ENCODE data around the gene CCNI.

The CCNI gene

GRCh38 chr4:77079281-77079680 is 3.5 kb upstream of the CCNI start:
- Histone ChIP-seq H4K20me1 (ENCODE audit: insufficient read depth) (peaks cover 4% of the 10 kb centered on the region), H3K27me3 (ENCODE audit: insufficient read depth, low read depth) (no peaks in the 10 kb centered on the region), H2AFZ (ENCODE audit: low read depth) (no peak overlapping the region), H3K79me2 (ENCODE audit: insufficient read depth, low read depth) (peaks cover 11% of the 10 kb centered on the region), H3K4me2 (no peak overlapping the region), H3K36me3 (ENCODE audit: insufficient read depth) (no peaks in the 10 kb centered on the region), H3K27ac (no peak overlapping the region), H3K4me3 (IDR thresholded peaks at IDR 0.05; ENCODE audit: insufficient read depth, low read depth, low read length) (no peak overlapping the region), H3K9ac (no peak overlapping the region), H3K4me1 (ENCODE audit: low read depth, poor library complexity, severe bottlenecking) (peaks cover 11% of the 10 kb centered on the region)
- no peak for TF ChIP-seq CTCF (conservative IDR thresholded peaks at IDR 0.05; ENCODE audit: low read depth, low read length)

- Histone ChIP-seq H3K36me3 (ENCODE audit: insufficient read depth) (no peaks in the 10 kb centered on the region), H3K4me1 (ENCODE audit: low read depth, poor library complexity, severe bottlenecking) (peaks cover 20% of the 10 kb centered on the region), H3K9ac (no peak overlapping the region), H3K4me2 (no peak overlapping the region), H4K20me1 (ENCODE audit: insufficient read depth) (peaks cover 13% of the 10 kb centered on the region), H2AFZ (ENCODE audit: low read depth) (no peak overlapping the region), H3K4me3 (IDR thresholded peaks at IDR 0.05; ENCODE audit: insufficient read depth, low read depth, low read length) (no peak overlapping the region), H3K79me2 (ENCODE audit: insufficient read depth, low read depth) (peaks cover 20% of the 10 kb centered on the region), H3K27ac (no peak overlapping the region), H3K27me3 (ENCODE audit: insufficient read depth, low read depth) (no peaks in the 10 kb centered on the region)
- no peak for TF ChIP-seq CTCF (conservative IDR thresholded peaks at IDR 0.05; ENCODE audit: low read depth, low read length)
Observed at GRCh38 chr4:77078401-77078800, 2.6 kb upstream of the CCNI start.

GRCh38 chr4:77076889-77077635 is 1.3 kb upstream of the CCNI start:
- H3K4me2 ChIP-seq = peak overlapping the region; percentile 68
- TF ChIP-seq CTCF (conservative IDR thresholded peaks at IDR 0.05; ENCODE audit: low read depth, low read length) = no peak
- H2AFZ ChIP-seq (ENCODE audit: low read depth) = peak overlapping the region; percentile 69
- peaks cover 26% of the 10 kb centered on the region for H4K20me1 ChIP-seq (ENCODE audit: insufficient read depth)
- H3K4me3 ChIP-seq (IDR thresholded peaks at IDR 0.05; ENCODE audit: insufficient read depth, low read depth, low read length) = peak overlapping the region; percentile 91
- H3K9ac ChIP-seq = peak overlapping the region; percentile 97
- peak overlapping the region; percentile 90 for H3K27ac ChIP-seq
- peaks cover 33% of the 10 kb centered on the region for H3K4me1 ChIP-seq (ENCODE audit: low read depth, poor library complexity, severe bottlenecking)
- H3K27me3 ChIP-seq (ENCODE audit: insufficient read depth, low read depth) = no peaks in the 10 kb centered on the region
- H3K36me3 ChIP-seq (ENCODE audit: insufficient read depth) = no peaks in the 10 kb centered on the region
- peaks cover 33% of the 10 kb centered on the region for H3K79me2 ChIP-seq (ENCODE audit: insufficient read depth, low read depth)

GRCh38 chr4:77074981-77075855 is 571 bp downstream of the CCNI start:
- no peak for TF ChIP-seq CTCF (conservative IDR thresholded peaks at IDR 0.05; ENCODE audit: low read depth, low read length)
- Histone ChIP-seq H3K27ac (peak overlapping the region; percentile 90), H2AFZ (ENCODE audit: low read depth) (peak overlapping the region; percentile 69), H3K4me1 (ENCODE audit: low read depth, poor library complexity, severe bottlenecking) (peaks cover 52% of the 10 kb centered on the region), H3K4me3 (IDR thresholded peaks at IDR 0.05; ENCODE audit: insufficient read depth, low read depth, low read length) (no peak overlapping the region), H4K20me1 (ENCODE audit: insufficient read depth) (peaks cover 39% of the 10 kb centered on the region), H3K27me3 (ENCODE audit: insufficient read depth, low read depth) (no peaks in the 10 kb centered on the region), H3K36me3 (ENCODE audit: insufficient read depth) (no peaks in the 10 kb centered on the region), H3K4me2 (peak overlapping the region; percentile 46), H3K79me2 (ENCODE audit: insufficient read depth, low read depth) (peaks cover 51% of the 10 kb centered on the region), H3K9ac (peak overlapping the region; percentile 97)
